ENCODE data around the gene CCDC24.

The CCDC24 gene

GRCh38 chr1:43981636-43982035 is 9.8 kb upstream of the CCDC24 start:
- no peak for DNase-seq

GRCh38 chr1:43982241-43982640 is 9.2 kb upstream of the CCDC24 start:
- no peak for DNase-seq

GRCh38 chr1:43982808-43983207 is 8.6 kb upstream of the CCDC24 start:
- DNase-seq, result no peak

GRCh38 chr1:43983253-43983899 is 8.0 kb upstream of the CCDC24 start:
- no peak for DNase-seq

GRCh38 chr1:43984855-43985254 is 6.5 kb upstream of the CCDC24 start:
- no peak for DNase-seq

- no peak for DNase-seq
Measured at GRCh38 chr1:43985984-43986595, 5.3 kb upstream of the CCDC24 start.

- no peak for DNase-seq
Measured at GRCh38 chr1:43986712-43987111, 4.7 kb upstream of the CCDC24 start.

GRCh38 chr1:43987159-43987902 is 4.1 kb upstream of the CCDC24 start:
- DNase-seq, result no peak

- no peak for DNase-seq
Measured at GRCh38 chr1:43990271-43991199, 864 bp upstream of the CCDC24 start.

- DNase-seq, result no peak
Measured at GRCh38 chr1:43991200-43991475, 261 bp upstream of the CCDC24 start.

GRCh38 chr1:43992232-43992995 is 1.0 kb downstream of the CCDC24 start:
- DNase-seq, result no peak

GRCh38 chr1:43993206-43993914 is 2.0 kb downstream of the CCDC24 start:
- no peak for DNase-seq

GRCh38 chr1:43994071-43994470 is 2.7 kb downstream of the CCDC24 start:
- no peak for DNase-seq

- no peak for DNase-seq
Measured at GRCh38 chr1:43994794-43995790, 3.7 kb downstream of the CCDC24 start.

- no peak for DNase-seq
Measured at GRCh38 chr1:43995984-43996732, 4.8 kb downstream of the CCDC24 start.

GRCh38 chr1:43996733-43997115 is 5.3 kb downstream of the CCDC24 start:
- no peak for DNase-seq

- no peak for DNase-seq
Measured at GRCh38 chr1:43997295-43997999, 6.0 kb downstream of the CCDC24 start.

- DNase-seq, result no peak
Measured at GRCh38 chr1:43998000-43998378, 6.6 kb downstream of the CCDC24 start.

- DNase-seq, result no peak
Measured at GRCh38 chr1:43999455-43999854, 8.1 kb downstream of the CCDC24 start.
